Measurements from ENCODE around the gene IQGAP3.

Gene IQGAP3

DNA sequence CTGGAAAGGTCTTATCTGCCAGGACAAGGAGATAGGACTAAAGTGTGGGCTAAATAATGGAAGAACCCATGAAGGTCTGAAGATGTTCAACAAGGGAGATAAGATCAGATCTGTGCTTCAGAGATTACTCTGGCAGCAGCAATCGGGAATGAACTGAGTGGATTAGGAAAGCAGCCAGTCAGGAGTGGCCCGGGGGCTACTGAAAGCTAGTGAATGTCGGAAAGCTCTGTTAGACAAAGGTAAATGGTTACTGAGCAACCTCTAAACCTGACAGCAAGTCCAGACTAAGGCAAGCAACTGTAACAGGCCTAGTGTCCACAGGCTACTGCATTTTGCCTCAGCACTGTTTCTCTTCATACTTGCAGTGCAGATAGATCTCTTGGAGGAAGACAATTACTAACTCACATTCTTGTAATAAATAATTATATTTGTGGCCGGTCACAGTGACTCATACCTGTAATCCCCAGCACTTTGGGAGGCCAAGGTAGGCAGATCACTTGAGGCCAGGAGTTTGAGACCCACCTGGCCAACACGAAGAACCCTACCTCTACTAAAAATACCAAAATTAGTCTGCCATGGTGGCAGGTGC is 12.5 kb downstream of the IQGAP3 start:
- DNase-seq: no peak
- in situ Hi-C loops (cut with HindIII; ENCODE audit: low pct_ligation_motif_present, low sequenced_read_pairs): no loop called here
- TF ChIP-seq, protein P1, sequence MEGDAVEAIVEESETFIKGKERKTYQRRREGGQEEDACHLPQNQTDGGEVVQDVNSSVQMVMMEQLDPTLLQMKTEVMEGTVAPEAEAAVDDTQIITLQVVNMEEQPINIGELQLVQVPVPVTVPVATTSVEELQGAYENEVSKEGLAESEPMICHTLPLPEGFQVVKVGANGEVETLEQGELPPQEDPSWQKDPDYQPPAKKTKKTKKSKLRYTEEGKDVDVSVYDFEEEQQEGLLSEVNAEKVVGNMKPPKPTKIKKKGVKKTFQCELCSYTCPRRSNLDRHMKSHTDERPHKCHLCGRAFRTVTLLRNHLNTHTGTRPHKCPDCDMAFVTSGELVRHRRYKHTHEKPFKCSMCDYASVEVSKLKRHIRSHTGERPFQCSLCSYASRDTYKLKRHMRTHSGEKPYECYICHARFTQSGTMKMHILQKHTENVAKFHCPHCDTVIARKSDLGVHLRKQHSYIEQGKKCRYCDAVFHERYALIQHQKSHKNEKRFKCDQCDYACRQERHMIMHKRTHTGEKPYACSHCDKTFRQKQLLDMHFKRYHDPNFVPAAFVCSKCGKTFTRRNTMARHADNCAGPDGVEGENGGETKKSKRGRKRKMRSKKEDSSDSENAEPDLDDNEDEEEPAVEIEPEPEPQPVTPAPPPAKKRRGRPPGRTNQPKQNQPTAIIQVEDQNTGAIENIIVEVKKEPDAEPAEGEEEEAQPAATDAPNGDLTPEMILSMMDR (IDR thresholded peaks at IDR 0.05; ENCODE audit: low read depth, low read length, missing control alignments): no peak
- Histone ChIP-seq H3K27me3 (replicated peaks) (no peaks in the 10 kb centered on the region), H3K27ac (no peak overlapping the region), H3K4me3 (ENCODE audit: low read depth, low read length) (no peak overlapping the region), H3K36me3 (replicated peaks) (no peaks in the 10 kb centered on the region)

DNA sequence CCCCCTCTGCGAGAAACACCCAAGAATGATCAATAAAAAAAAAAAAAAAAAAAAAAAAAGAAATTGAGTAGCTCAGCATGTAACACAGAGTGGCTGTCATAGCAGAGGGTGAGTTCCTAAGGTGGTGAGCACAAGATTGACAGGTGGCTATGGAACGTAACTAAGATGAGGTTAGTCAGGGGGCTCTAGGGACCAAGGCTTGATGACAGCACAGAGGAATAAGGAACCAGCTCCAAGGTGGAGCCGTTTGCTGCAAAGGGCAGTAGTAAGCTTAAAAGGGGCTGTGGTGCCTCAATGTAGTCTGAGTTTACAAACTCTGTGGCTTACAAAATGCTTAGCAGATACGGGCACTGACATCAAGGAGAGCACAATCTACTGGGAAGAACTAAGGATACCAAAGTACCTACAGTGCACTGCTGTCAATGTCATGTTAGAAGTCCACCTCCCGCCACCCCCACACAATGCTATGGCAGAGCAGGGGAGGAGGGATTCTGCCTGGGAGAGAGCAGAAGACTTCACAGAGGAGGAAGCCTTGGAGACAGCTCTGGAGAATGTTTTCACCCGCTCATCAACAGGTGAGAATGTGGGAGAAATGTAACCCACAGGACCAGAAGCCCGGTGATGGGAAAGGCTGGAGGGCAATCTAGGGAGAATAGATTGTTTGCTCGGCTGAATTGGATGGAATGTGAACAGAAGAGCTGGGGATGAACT is 13.1 kb downstream of the IQGAP3 start:
- Histone ChIP-seq H3K36me3 (replicated peaks) (no peaks in the 10 kb centered on the region), H3K27ac (no peak overlapping the region), H3K27me3 (replicated peaks) (no peaks in the 10 kb centered on the region), H3K4me3 (ENCODE audit: low read depth, low read length) (no peak overlapping the region)
- DNase-seq: no peak
- TF ChIP-seq, protein P1 (IDR thresholded peaks at IDR 0.05; ENCODE audit: low read depth, low read length, missing control alignments): no peak
- in situ Hi-C loops (cut with HindIII; ENCODE audit: low pct_ligation_motif_present, low sequenced_read_pairs): no loop called here

DNA sequence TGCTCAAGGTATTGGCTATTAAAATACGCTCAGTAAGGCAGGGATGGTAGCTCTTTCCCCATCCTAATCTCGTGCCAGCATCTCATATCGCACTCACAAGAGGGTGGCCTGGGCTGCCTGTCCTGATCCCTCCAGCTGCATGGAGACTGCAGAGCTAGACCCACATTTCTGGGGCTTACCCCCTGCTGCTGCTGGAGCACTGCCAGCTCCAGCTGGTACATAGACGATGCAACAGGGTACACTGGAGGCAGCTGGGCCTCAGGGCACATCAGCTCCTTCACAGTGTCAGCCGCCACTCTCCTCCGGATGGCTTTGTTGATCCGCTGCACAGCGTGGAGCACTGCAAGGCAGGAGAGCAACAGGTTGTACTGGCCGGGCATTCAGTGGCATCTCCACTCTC is 16.0 kb downstream of the IQGAP3 start:
- Histone ChIP-seq H3K4me3 (ENCODE audit: low read depth, low read length) (no peak overlapping the region), H3K27me3 (replicated peaks) (no peaks in the 10 kb centered on the region), H3K27ac (no peak overlapping the region), H3K36me3 (replicated peaks) (no peaks in the 10 kb centered on the region)
- in situ Hi-C loops (cut with HindIII; ENCODE audit: low pct_ligation_motif_present, low sequenced_read_pairs): no loop called here
- no peak for DNase-seq
- TF ChIP-seq, protein P1 (IDR thresholded peaks at IDR 0.05; ENCODE audit: low read depth, low read length, missing control alignments): no peak

DNA sequence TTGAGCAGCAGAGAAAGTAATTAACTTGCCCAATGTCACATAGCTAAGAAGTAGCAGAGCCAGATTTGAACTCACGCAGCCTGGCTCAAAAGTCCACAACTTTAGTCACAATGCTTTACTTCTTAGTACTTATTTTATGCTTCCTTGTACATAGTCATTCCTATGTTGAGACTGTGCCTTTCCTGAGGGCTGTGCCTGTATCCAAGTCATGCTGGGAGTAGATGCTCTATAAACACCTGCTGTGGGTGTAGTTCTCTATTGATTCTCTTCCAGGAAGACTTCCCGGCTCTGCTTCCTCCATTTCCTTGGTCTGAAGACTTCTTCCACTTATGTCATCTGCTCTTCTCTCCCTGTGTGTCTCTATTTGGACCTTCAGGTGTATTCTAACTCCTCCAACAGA is 16.6 kb downstream of the IQGAP3 start:
- Histone ChIP-seq H3K36me3 (replicated peaks) (no peaks in the 10 kb centered on the region), H3K27me3 (replicated peaks) (no peaks in the 10 kb centered on the region), H3K27ac (no peak overlapping the region), H3K4me3 (ENCODE audit: low read depth, low read length) (no peak overlapping the region)
- TF ChIP-seq, protein P1 (IDR thresholded peaks at IDR 0.05; ENCODE audit: low read depth, low read length, missing control alignments): no peak
- DNase-seq: no peak
- in situ Hi-C loops (cut with HindIII; ENCODE audit: low pct_ligation_motif_present, low sequenced_read_pairs): no loop called here

DNA sequence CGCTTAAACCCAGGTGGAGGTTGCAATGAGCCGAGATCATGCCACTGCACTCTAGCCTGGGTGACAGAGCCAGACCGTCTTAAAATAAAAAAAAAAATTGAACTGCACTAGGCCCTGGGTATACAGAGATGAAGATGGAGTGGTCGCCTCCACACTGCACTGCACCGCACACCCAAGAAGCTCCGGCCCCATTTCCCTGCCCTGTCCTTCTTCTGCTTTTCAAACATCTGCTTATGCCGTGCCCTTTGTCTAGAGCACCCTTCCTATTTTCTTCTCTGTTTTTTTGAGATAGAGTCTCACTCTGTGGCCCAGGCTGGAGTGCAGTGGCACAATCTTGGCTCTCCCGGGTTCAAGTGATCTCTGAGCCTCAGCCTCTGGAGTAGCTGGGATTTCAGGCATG is 17.4 kb downstream of the IQGAP3 start:
- Histone ChIP-seq H3K36me3 (replicated peaks) (no peaks in the 10 kb centered on the region), H3K27me3 (replicated peaks) (no peaks in the 10 kb centered on the region), H3K27ac (no peak overlapping the region), H3K4me3 (ENCODE audit: low read depth, low read length) (no peak overlapping the region)
- in situ Hi-C loops (cut with HindIII; ENCODE audit: low pct_ligation_motif_present, low sequenced_read_pairs): no loop called here
- TF ChIP-seq, protein P1 (IDR thresholded peaks at IDR 0.05; ENCODE audit: low read depth, low read length, missing control alignments): no peak
- no peak for DNase-seq

Data from brain microvascular endothelial cell (primary cell).